ENCODE measurements around the gene SLX9. TPM values are rescaled to one million over a fixed set of nuclear protein-coding genes. Genes with fewer than 3 reads are reported as not detected.

SLX9 gene
- total RNA-seq: 10 to 100 TPM; 15.0 to 27.9 (median 17.1) TPM
- long read RNA-seq, partial matches to known transcripts: 8 of 10 reads
- long read RNA-seq, other reads (novel, unspliced or antisense): 2 of 10 reads

- no peaks in the 10 kb centered on the region for H3K9me3 ChIP-seq
- WGBS (ENCODE audit: insufficient coverage, low coverage, low lambda C conversion rate, missing lambda C conversion rate): 0% methylated on average over 13 of the region's 69 CpGs
- no peak for TF ChIP-seq CTCF (IDR thresholded peaks at IDR 0.05)
- TF ChIP-seq POLR2A (IDR thresholded peaks at IDR 0.05): peak; percentile 57
- H3K36me3 ChIP-seq: peaks cover 0 to 8% (median 4%) of the 10 kb centered on the region in 4 donors
- peaks cover 0 to 22% (median 10%) of the 10 kb centered on the region in 4 donors for H3K4me1 ChIP-seq
- no peaks in the 10 kb centered on the region for H3K27me3 ChIP-seq
- ATAC-seq: peak; percentile 89 to 94 (median 92)
- DNase-seq: peak; percentile 80 to 82 (median 81)
- H3K4me3 ChIP-seq: peak within 1 kb of the TSS; percentile 84 to 89 (median 87)
- peak within 1 kb of the TSS; percentile 13 to 48 (median 43) for H3K27ac ChIP-seq
- intact Hi-C loops (cut with DNase I): loop anchor here in 1 of 2 donors (10.0 kb wide), 1 partner anchor 125 kb away; the partner anchor contains the start of gene SUMO3
Observed at GRCh38 chr21:44939532-44940115, at the start of gene SLX9. Gene SLX9, plus strand, starts transcription at chr21:44940029. Its CDS starts 29 bp downstream, at chr21:44940058.

- intact Hi-C loops (cut with DNase I): loop anchor here in 1 of 2 donors (5.0 kb wide), 1 partner anchor 42 kb away; no protein-coding TSS in a partner anchor
- no peak for TF ChIP-seq CTCF (IDR thresholded peaks at IDR 0.05)
- no peak for TF ChIP-seq POLR2A (IDR thresholded peaks at IDR 0.05)
- Histone ChIP-seq H3K27ac (no peak overlapping the region), H3K9me3 (no peaks in the 10 kb centered on the region), H3K27me3 (no peaks in the 10 kb centered on the region), H3K4me1 (peaks cover 0 to 22% (median 9%) of the 10 kb centered on the region in 4 donors), H3K4me3 (no peak overlapping the region), H3K36me3 (no peaks in the 10 kb centered on the region)
- DNase-seq (peak in 2 of 3 donors; percentile 20 to 37), ATAC-seq (no peak)
- WGBS (ENCODE audit: insufficient coverage, low coverage, low lambda C conversion rate, missing lambda C conversion rate): no CpG with 5 or more reads among the region's 24 CpGs
Observed at GRCh38 chr21:44890338-44890931, 49.4 kb upstream of the SLX9 start.

- TF ChIP-seq CTCF (IDR thresholded peaks at IDR 0.05): no peak
- TF ChIP-seq POLR2A (IDR thresholded peaks at IDR 0.05): no peak
- Histone ChIP-seq H3K4me3 (no peak overlapping the region), H3K36me3 (no peaks in the 10 kb centered on the region), H3K9me3 (no peaks in the 10 kb centered on the region), H3K4me1 (peaks cover 0 to 20% (median 6%) of the 10 kb centered on the region in 4 donors), H3K27me3 (no peaks in the 10 kb centered on the region), H3K27ac (no peak overlapping the region)
- no peak for ATAC-seq
- peak in 2 of 3 donors; percentile 27 to 54 for DNase-seq
- no CpG with 5 or more reads among the region's 9 CpGs for WGBS (ENCODE audit: insufficient coverage, low coverage, low lambda C conversion rate, missing lambda C conversion rate)
- intact Hi-C loops (cut with DNase I): loop anchor here in 1 of 2 donors (5.0 kb wide), 1 partner anchor 41 kb away; no protein-coding TSS in a partner anchor
Observed at GRCh38 chr21:44890961-44891541, 48.8 kb upstream of the SLX9 start.

- intact Hi-C loops (cut with DNase I): loop anchor here in 1 of 2 donors (5.0 kb wide), 1 partner anchor 41 kb away; no protein-coding TSS in a partner anchor
- ATAC-seq: no peak
- Histone ChIP-seq H3K36me3 (no peaks in the 10 kb centered on the region), H3K4me3 (no peak overlapping the region), H3K9me3 (no peaks in the 10 kb centered on the region), H3K27ac (no peak overlapping the region), H3K4me1 (peaks cover 0 to 14% (median 4%) of the 10 kb centered on the region in 4 donors), H3K27me3 (no peaks in the 10 kb centered on the region)
- TF ChIP-seq CTCF (IDR thresholded peaks at IDR 0.05) (no peak), POLR2A (IDR thresholded peaks at IDR 0.05) (no peak)
- peak in 2 of 3 donors; percentile 24 to 58 for DNase-seq
- no CpG with 5 or more reads among the region's 15 CpGs for WGBS (ENCODE audit: insufficient coverage, low coverage, low lambda C conversion rate, missing lambda C conversion rate)
Observed at GRCh38 chr21:44891631-44892031, 48.2 kb upstream of the SLX9 start.

All from right lobe of liver (tissue), 6 donors.